PC-9 (cell line): Measurements from ENCODE around the gene CLASRP.

ENCODE experiments used
- CTCF ChIP-seq: fragments of 200-600 bp; sonication (generic); conservative IDR thresholded peaks from 2 replicates; pipeline ENCODE4 v1.6.1; 2017; ENCODE audit warnings: mixed run types, antibody characterized with exemption, mild to moderate bottlenecking, moderate library complexity
- EZH2 ChIP-seq: fragments of 200-600 bp; sonication (generic); IDR thresholded peaks from 2 replicates; pipeline ENCODE4 v1.8.0; 2017; ENCODE audit warnings: antibody characterized with exemption, low read depth

GRCh38 chr19:45056831-45057230 lies 18.0 kb downstream of the CLASRP start:
- TF ChIP-seq CTCF = no peak
- TF ChIP-seq EZH2 = no peak
